Prostate gland (tissue), 2 donors: ENCODE results near the gene SPDL1.

Source experiments
- POLR2A ChIP-seq: fragments of 450-650 bp; IDR thresholded peaks from one replicate; pipeline ENCODE4 v1.6.1; 2016; ENCODE audit warnings: antibody characterized with exemption, mild to moderate bottlenecking
- TF ChIP-seq, protein P1 (sequence below), 4 experiments: fragments of 200-600 bp in 2 of 4; fragments of 450-650 bp in 2 of 4; sonication (generic) in 2 of 4; IDR thresholded peaks; 1 replicate in 3 of 4; 2 replicates in 1 of 4; pipeline ENCODE4 v1.5.1; 2016 to 2019; ENCODE audit warnings: antibody characterized with exemption in 4 of 4, mild to moderate bottlenecking in 2 of 4, moderate library complexity in 2 of 4

DNA sequence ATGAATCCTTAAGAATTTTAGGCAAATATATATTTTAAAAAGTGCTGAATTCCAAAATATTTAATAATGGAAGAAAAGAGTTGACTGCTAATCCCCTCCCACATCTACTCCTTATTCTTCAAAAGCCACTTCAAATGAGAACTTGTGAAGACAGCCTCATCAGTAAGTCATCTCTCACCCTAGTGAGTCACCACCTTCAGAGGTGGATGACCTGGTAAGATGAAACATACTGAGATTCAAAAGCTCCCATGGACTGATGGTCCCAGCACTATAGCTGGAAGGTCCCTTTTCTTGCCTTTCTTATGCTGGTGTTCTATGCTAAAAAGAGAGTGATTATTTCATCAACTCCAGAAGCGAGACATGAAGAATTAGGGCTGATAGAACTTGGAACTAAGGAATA lies 37.8 kb upstream of the SPDL1 start:
- TF ChIP-seq, protein P1, sequence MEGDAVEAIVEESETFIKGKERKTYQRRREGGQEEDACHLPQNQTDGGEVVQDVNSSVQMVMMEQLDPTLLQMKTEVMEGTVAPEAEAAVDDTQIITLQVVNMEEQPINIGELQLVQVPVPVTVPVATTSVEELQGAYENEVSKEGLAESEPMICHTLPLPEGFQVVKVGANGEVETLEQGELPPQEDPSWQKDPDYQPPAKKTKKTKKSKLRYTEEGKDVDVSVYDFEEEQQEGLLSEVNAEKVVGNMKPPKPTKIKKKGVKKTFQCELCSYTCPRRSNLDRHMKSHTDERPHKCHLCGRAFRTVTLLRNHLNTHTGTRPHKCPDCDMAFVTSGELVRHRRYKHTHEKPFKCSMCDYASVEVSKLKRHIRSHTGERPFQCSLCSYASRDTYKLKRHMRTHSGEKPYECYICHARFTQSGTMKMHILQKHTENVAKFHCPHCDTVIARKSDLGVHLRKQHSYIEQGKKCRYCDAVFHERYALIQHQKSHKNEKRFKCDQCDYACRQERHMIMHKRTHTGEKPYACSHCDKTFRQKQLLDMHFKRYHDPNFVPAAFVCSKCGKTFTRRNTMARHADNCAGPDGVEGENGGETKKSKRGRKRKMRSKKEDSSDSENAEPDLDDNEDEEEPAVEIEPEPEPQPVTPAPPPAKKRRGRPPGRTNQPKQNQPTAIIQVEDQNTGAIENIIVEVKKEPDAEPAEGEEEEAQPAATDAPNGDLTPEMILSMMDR (IDR thresholded peaks at IDR 0.05), result no peak
- TF ChIP-seq POLR2A, result no peak
